ENCODE measurements around the gene UBL3.

UBL3 gene

GRCh38 chr13:29810145-29810742, 40.2 kb downstream of the UBL3 start:
- no peak for DNase-seq (ENCODE audit: low read depth in 2 of 2)

- no peak for DNase-seq (ENCODE audit: low read depth in 2 of 2)
Observed at GRCh38 chr13:29808264-29808663, 42.2 kb downstream of the UBL3 start.

- no peak for DNase-seq (ENCODE audit: low read depth in 2 of 2)
Observed at GRCh38 chr13:29805994-29806979, 44.1 kb downstream of the UBL3 start.

- DNase-seq (ENCODE audit: low read depth in 2 of 2) = no peak
Observed at GRCh38 chr13:29803221-29803620, 47.2 kb downstream of the UBL3 start.

GRCh38 chr13:29802621-29803020, 47.8 kb downstream of the UBL3 start:
- no peak for DNase-seq (ENCODE audit: low read depth in 2 of 2)

GRCh38 chr13:29801737-29802305, 48.6 kb downstream of the UBL3 start:
- DNase-seq (ENCODE audit: low read depth in 2 of 2) = no peak

- no peak for DNase-seq (ENCODE audit: low read depth in 2 of 2)
Observed at GRCh38 chr13:29801102-29801501, 49.3 kb downstream of the UBL3 start.

GRCh38 chr13:29800687-29801086, 49.7 kb downstream of the UBL3 start:
- no peak for DNase-seq (ENCODE audit: low read depth in 2 of 2)

GRCh38 chr13:29799041-29799440, 51.4 kb downstream of the UBL3 start:
- no peak for DNase-seq (ENCODE audit: low read depth in 2 of 2)

GRCh38 chr13:29791997-29792780, 58.2 kb downstream of the UBL3 start:
- DNase-seq (ENCODE audit: low read depth in 2 of 2) = no peak

- DNase-seq (ENCODE audit: low read depth in 2 of 2) = no peak
Observed at GRCh38 chr13:29791508-29791907, 58.9 kb downstream of the UBL3 start.

- no peak for DNase-seq (ENCODE audit: low read depth in 2 of 2)
Observed at GRCh38 chr13:29786698-29787097, 63.7 kb downstream of the UBL3 start.

GRCh38 chr13:29785978-29786377, 64.4 kb downstream of the UBL3 start:
- DNase-seq (ENCODE audit: low read depth in 2 of 2) = no peak

GRCh38 chr13:29782798-29783197, 67.6 kb downstream of the UBL3 start:
- DNase-seq (ENCODE audit: low read depth in 2 of 2) = no peak

GRCh38 chr13:29774830-29775229, 75.6 kb downstream of the UBL3 start:
- DNase-seq (ENCODE audit: low read depth in 2 of 2) = no peak

GRCh38 chr13:29771247-29771646, 79.2 kb downstream of the UBL3 start:
- no peak for DNase-seq (ENCODE audit: low read depth in 2 of 2)

- no peak for DNase-seq (ENCODE audit: low read depth in 2 of 2)
Observed at GRCh38 chr13:29767006-29767405, 83.4 kb downstream of the UBL3 start.

GRCh38 chr13:29763436-29764180, 86.8 kb downstream of the UBL3 start:
- DNase-seq (ENCODE audit: low read depth in 2 of 2) = no peak

GRCh38 chr13:29761815-29762214, 88.6 kb downstream of the UBL3 start:
- no peak for DNase-seq (ENCODE audit: low read depth in 2 of 2)

- no peak for DNase-seq (ENCODE audit: low read depth in 2 of 2)
Observed at GRCh38 chr13:29761160-29761559, 89.3 kb downstream of the UBL3 start.

GRCh38 chr13:29760544-29760943, 89.9 kb downstream of the UBL3 start:
- no peak for DNase-seq (ENCODE audit: low read depth in 2 of 2)

All from stimulated activated CD8-positive, alpha-beta memory T cell treated with anti-CD3 and anti-CD28 coated beads, Interleukin-2, amount 100 ng/mL, for 1 hour (primary cell).